Adrenal gland (tissue), 12 donors: ENCODE results near the gene ANKS6. TPM values are rescaled to one million over a fixed set of nuclear protein-coding genes. Genes with fewer than 3 reads are reported as not detected.

Experiments
- DNase-seq, 7 donors: peaks; one replicate each; pipeline ENCODE4 v3.0.0-alpha.2; 2019 to 2020
- H3K27ac ChIP-seq, 5 donors: fragments of 200-600 bp; sonication (generic) in 4 of 5; 1 replicate in 3 of 5; 2 replicates in 2 of 5; pipeline versions ENCODE4 v1.5.1 to v1.8.0; 2016 to 2020; ENCODE audit warnings: mild to moderate bottlenecking in 1 of 5
- H3K27me3 ChIP-seq: fragments of 200-600 bp; 2 replicates; pipeline ENCODE4 v1.8.0; 2021
- H3K36me3 ChIP-seq, 2 donors: fragments of 200-600 bp; replicated peaks in 1 of 2; 1 replicate in 1 of 2; 2 replicates in 1 of 2; pipeline versions ENCODE4 v1.5.1 to v1.8.0; 2018 to 2022
- H3K4me1 ChIP-seq, 2 donors: fragments of 200-600 bp; replicated peaks in 1 of 2; 1 replicate in 1 of 2; 2 replicates in 1 of 2; pipeline versions ENCODE4 v1.5.1 to v1.8.0; 2018 to 2021
- H3K4me3 ChIP-seq, 4 donors: fragments of 200-600 bp; sonication (generic) in 3 of 4; one replicate each; pipeline ENCODE4 v1.5.1; 2016 to 2018
- H3K9me3 ChIP-seq, 3 donors: fragments of 200-600 bp; sonication (generic) in 1 of 3; replicated peaks in 1 of 3; 1 replicate in 2 of 3; 2 replicates in 1 of 3; pipeline versions ENCODE4 v1.5.1 to v1.8.0; 2016 to 2021
- CTCF ChIP-seq, 6 experiments: fragments of 450-650 bp in 4 of 6; fragments of 200-600 bp in 2 of 6; sonication (generic) in 1 of 6; IDR thresholded peaks; 1 replicate in 5 of 6; 2 replicates in 1 of 6; pipeline versions ENCODE4 v1.5.1 to v1.8.0; 2016 to 2021; ENCODE audit warnings: antibody characterized with exemption in 6 of 6, mild to moderate bottlenecking in 2 of 6, moderate library complexity in 1 of 6
- POLR2A ChIP-seq, 2 donors: fragments of 450-650 bp; IDR thresholded peaks; one replicate each; pipeline ENCODE4 v1.6.1; 2017; ENCODE audit warnings: antibody characterized with exemption in 2 of 2, mild to moderate bottlenecking in 2 of 2, moderate library complexity in 1 of 2
- WGBS, 4 donors: extraction: QIAGEN DNeasy Blood & Tissue Kit in 2 of 4; methylation state at CpG; one replicate each; pipeline versions ENCODE4 v1.1.5 to v1.1.7; 2013 to 2017; 5-methylcytosine and 5-hydroxymethylcytosine counted together
- intact Hi-C, 2 donors: fragments of 100-400 bp; cut with DNase I; formaldehyde crosslinking; loops; one replicate each; pipeline versions ENCODE4 v1.14.1 to v1.15.0; 2022 to 2023
- polyA plus RNA-seq, 3 donors: library from polyadenylated mRNA; stranded (reverse); fragments of 200-250 nt in 2 of 3; fragments of 350-450 nt in 1 of 3; fragmentation: Illumina TruSeq in 1 of 3; extraction: RNeasy Lipid Tissue Mini Kit (QIAGEN cat#74804) in 1 of 3; gene quantifications; one replicate each; pipeline ENCODE4 v1.2.3, GENCODE V29; 2013 to 2014
- total RNA-seq, 9 donors: library from RNA; depleted of rRNA in 4 of 9; stranded (reverse); fragments of >200 nt in 4 of 9; fragments of 120-200 nt in 1 of 9; fragmentation: NEBNext Ultra II Directional in 1 of 9; extraction: Animal tissue kit (Norgen Biotek cat#: 25700) in 1 of 9; gene quantifications; one replicate each; pipeline versions ENCODE4 v1.1.0 to v1.2.4, GENCODE V29; 2013 to 2023
- donor health status: healthy with polysubstance abuse.
- donor health status: Bipolar disorder and iron deficiency.
- donor health status: DM: yes; HTN: yes; CAD: no.
- donor health status: DM: no; HTN: no; CAD: no.
- donor health status: DM: no; HTN: no; CAD: no.
- donor health status: DM: yes; HTN: yes; CAD: no.

The ANKS6 gene
- total and polyA plus RNA-seq, 12 donors = 4.3 to 28.4 (median 14.9) TPM

- DNase-seq = peak in 1 of 7 donors; percentile 39
These were observed 3.3 kb downstream of the ANKS6 start for GRCh38 chr9:98793031-98793430.

GRCh38 chr9:98791608-98792490, 4.5 kb downstream of the ANKS6 start:
- no peaks in the 10 kb centered on the region for H3K9me3 ChIP-seq
- 82 to 91% (median 85%) methylated on average over 16 to 18 of the region's 18 CpGs for WGBS, 4 donors
- peaks cover 4 to 17% of the 10 kb centered on the region in 2 donors for H3K4me1 ChIP-seq
- no peak overlapping the region for H3K4me3 ChIP-seq
- DNase-seq = peak in 2 of 7 donors; percentile 26 to 52
- H3K36me3 ChIP-seq = no peaks in the 10 kb centered on the region
- no peaks in the 10 kb centered on the region for H3K27me3 ChIP-seq
- H3K27ac ChIP-seq = peak overlapping the region in 2 of 5 donors; percentile 8 to 23
- TF ChIP-seq POLR2A (IDR thresholded peaks at IDR 0.05) (no peak), CTCF (IDR thresholded peaks at IDR 0.05) (no peak)
- intact Hi-C loops = loop anchor here in 1 of 2 donors (5.0 kb wide), 1 partner anchor 475 kb away; no protein-coding TSS in a partner anchor

More at GRCh38 chr9:98793031-98793430, 3.3 kb downstream of the ANKS6 start:
- Histone ChIP-seq H3K27ac (no peak overlapping the region), H3K36me3 (no peaks in the 10 kb centered on the region), H3K4me1 (peaks cover 4 to 19% of the 10 kb centered on the region in 2 donors), H3K4me3 (no peak overlapping the region), H3K27me3 (no peaks in the 10 kb centered on the region), H3K9me3 (no peaks in the 10 kb centered on the region)
- 91 to 96% (median 92%) methylated on average over 2 of the region's 2 CpGs for WGBS, 4 donors
- TF ChIP-seq POLR2A (IDR thresholded peaks at IDR 0.05) (no peak), CTCF (IDR thresholded peaks at IDR 0.05) (no peak)
- intact Hi-C loops = loop anchor here in 1 of 2 donors (5.0 kb wide), 1 partner anchor 476 kb away; no protein-coding TSS in a partner anchor

- H3K9me3 ChIP-seq = no peaks in the 10 kb centered on the region
- no peaks in the 10 kb centered on the region for H3K36me3 ChIP-seq
- 39 to 46% (median 41%) methylated on average over 10 of the region's 10 CpGs for WGBS, 4 donors
- no peaks in the 10 kb centered on the region for H3K27me3 ChIP-seq
- peak overlapping the region in 2 of 5 donors; percentile 8 to 23 for H3K27ac ChIP-seq
- no peak overlapping the region for H3K4me3 ChIP-seq
- intact Hi-C loops = loop anchor here in 1 of 2 donors (5.0 kb wide), 1 partner anchor 474 kb away; no protein-coding TSS in a partner anchor
- peaks cover 4 to 15% of the 10 kb centered on the region in 2 donors for H3K4me1 ChIP-seq
- DNase-seq = peak; percentile 89 to 95 (median 92)
- TF ChIP-seq POLR2A (IDR thresholded peaks at IDR 0.05) (no peak), CTCF (IDR thresholded peaks at IDR 0.05) (peak; percentile 99 to 100 (median 100))
These were observed 5.3 kb downstream of the ANKS6 start for GRCh38 chr9:98790842-98791607.
